AG09319 (cell line): ENCODE data around the gene ASPSCR1.

ENCODE experiments used
- DNase-seq: peaks from one replicate; pipeline ENCODE4 v3.0.0-alpha.2; 2010; ENCODE audit warnings: low read depth; ENCODE audit errors: extremely low read depth
- CTCF ChIP-seq: IDR thresholded peaks from 2 replicates; pipeline ENCODE4 v1.5.1; 2011; ENCODE audit warnings: low read depth, mild to moderate bottlenecking, inconsistent platforms, low read length, moderate library complexity

ASPSCR1 gene

GRCh38 chr17:82050152-82050760 lies 72.8 kb downstream of the ASPSCR1 start:
- DNase-seq, result no peak
- TF ChIP-seq CTCF, result no peak

GRCh38 chr17:82050761-82051641 lies 73.6 kb downstream of the ASPSCR1 start:
- DNase-seq, result no peak
- no peak for TF ChIP-seq CTCF

GRCh38 chr17:82051776-82052637 lies 74.6 kb downstream of the ASPSCR1 start, which contains the start of the genes GPS1 and RFNG:
GPS1 (plus strand) TSS chr17:82051898; CDS start chr17:82051932, 34 bp downstream.
RFNG (minus strand) TSS chr17:82051811; CDS start chr17:82051766, 45 bp downstream.
- no peak for TF ChIP-seq CTCF
- no peak for DNase-seq

- no peak for TF ChIP-seq CTCF
These were observed 75.2 kb downstream of the ASPSCR1 start for GRCh38 chr17:82052638-82053059.

GRCh38 chr17:82053130-82053529 lies 75.7 kb downstream of the ASPSCR1 start:
- no peak for TF ChIP-seq CTCF
- no peak for DNase-seq

More at GRCh38 chr17:82052638-82053059, 75.2 kb downstream of the ASPSCR1 start:
- no peak for DNase-seq

GRCh38 chr17:82053556-82054263 lies 76.3 kb downstream of the ASPSCR1 start:
- no peak for TF ChIP-seq CTCF
- no peak for DNase-seq
